HEK293T (cell line): ENCODE results near the gene HIC1.

Experiments used
- BHLHE40 ChIP-seq: fragments of 450-650 bp; IDR thresholded peaks from 2 replicates; pipeline ENCODE4 v1.6.1; 2016; ENCODE audit warnings: mild to moderate bottlenecking, moderate library complexity, borderline replicate concordance
- ELF4 ChIP-seq: fragments of 450-650 bp; IDR thresholded peaks from 2 replicates; pipeline ENCODE4 v1.6.1; 2017; ENCODE audit warnings: antibody characterized with exemption
- FOXM1 ChIP-seq: fragments of 450-650 bp; IDR thresholded peaks from 2 replicates; pipeline ENCODE4 v1.6.1; 2017; ENCODE audit warnings: mild to moderate bottlenecking, borderline replicate concordance
- SP1 ChIP-seq: fragments of 450-650 bp; IDR thresholded peaks from 2 replicates; pipeline ENCODE4 v1.6.1; 2017
- TARDBP ChIP-seq: fragments of 450-650 bp; IDR thresholded peaks from 2 replicates; pipeline ENCODE4 v1.6.1; 2016
- TF ChIP-seq, protein P1 (sequence below): fragments of 450-650 bp; IDR thresholded peaks from 2 replicates; pipeline ENCODE4 v1.6.1; 2016

DNA sequence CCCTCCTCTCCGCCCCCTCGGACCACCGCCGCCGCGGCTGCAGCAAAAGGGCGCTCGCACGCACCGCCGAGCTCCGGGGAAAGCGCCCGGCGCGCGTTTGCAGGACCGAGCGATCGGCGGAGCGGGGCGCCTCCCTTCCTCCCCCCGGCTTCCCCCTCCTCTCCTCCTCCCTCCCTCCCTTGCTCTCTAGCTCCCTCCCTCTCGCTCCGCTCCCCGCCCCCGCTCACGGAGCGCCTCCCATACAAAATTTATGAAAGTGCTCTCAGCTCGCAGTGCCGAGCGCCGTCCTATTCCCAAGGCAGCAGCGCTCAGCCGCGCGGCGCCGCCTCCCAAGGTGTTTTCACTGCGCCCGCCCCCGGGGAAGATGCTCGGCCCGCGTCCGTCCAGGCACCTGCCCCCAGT, 29.7 kb upstream of the HIC1 start, which contains the start of gene RTN4RL1:
- TF ChIP-seq, protein P1, sequence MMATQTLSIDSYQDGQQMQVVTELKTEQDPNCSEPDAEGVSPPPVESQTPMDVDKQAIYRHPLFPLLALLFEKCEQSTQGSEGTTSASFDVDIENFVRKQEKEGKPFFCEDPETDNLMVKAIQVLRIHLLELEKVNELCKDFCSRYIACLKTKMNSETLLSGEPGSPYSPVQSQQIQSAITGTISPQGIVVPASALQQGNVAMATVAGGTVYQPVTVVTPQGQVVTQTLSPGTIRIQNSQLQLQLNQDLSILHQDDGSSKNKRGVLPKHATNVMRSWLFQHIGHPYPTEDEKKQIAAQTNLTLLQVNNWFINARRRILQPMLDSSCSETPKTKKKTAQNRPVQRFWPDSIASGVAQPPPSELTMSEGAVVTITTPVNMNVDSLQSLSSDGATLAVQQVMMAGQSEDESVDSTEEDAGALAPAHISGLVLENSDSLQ, result no peak
- TF ChIP-seq TARDBP (no peak), BHLHE40 (no peak), ELF4 (no peak), SP1 (no peak), FOXM1 (no peak)
